ENCODE data around the gene OR8B8.

DNA sequence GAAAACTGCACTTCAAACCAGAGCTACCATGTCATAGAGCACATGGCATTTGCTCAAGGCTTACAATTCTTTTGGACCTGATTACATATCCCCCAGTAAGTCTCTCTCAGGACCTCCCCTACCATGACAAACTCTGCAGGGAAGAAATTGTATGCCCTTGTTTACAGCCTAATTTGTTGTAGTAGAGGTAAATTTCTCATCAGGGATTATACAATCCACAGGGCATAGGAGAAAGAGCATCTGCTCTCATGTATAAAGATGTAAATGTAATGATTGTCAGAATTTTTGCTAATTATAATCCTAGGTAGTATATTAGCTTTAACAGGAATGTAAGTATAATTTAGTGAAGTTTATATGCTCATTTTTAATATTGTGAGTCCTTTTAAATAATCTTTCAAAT is 46.6 kb downstream of the OR8B8 start, which contains the start of gene OR8B3:
- TF ChIP-seq EZH2 (IDR thresholded peaks at IDR 0.05; ENCODE audit: borderline replicate concordance, insufficient read depth, low read length, poor library complexity, severe bottlenecking), result no peak
- no peak for TF ChIP-seq SMC3 (conservative IDR thresholded peaks at IDR 0.05; ENCODE audit: poor library complexity)
- TF ChIP-seq, protein P1, sequence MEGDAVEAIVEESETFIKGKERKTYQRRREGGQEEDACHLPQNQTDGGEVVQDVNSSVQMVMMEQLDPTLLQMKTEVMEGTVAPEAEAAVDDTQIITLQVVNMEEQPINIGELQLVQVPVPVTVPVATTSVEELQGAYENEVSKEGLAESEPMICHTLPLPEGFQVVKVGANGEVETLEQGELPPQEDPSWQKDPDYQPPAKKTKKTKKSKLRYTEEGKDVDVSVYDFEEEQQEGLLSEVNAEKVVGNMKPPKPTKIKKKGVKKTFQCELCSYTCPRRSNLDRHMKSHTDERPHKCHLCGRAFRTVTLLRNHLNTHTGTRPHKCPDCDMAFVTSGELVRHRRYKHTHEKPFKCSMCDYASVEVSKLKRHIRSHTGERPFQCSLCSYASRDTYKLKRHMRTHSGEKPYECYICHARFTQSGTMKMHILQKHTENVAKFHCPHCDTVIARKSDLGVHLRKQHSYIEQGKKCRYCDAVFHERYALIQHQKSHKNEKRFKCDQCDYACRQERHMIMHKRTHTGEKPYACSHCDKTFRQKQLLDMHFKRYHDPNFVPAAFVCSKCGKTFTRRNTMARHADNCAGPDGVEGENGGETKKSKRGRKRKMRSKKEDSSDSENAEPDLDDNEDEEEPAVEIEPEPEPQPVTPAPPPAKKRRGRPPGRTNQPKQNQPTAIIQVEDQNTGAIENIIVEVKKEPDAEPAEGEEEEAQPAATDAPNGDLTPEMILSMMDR (IDR thresholded peaks at IDR 0.05; ENCODE audit: poor library complexity, severe bottlenecking), result no peak
- TF ChIP-seq POLR2AphosphoS5 (IDR thresholded peaks at IDR 0.05), result no peak
- no peak for TF ChIP-seq EP300 (conservative IDR thresholded peaks at IDR 0.05; ENCODE audit: poor library complexity, severe bottlenecking)
- no peak for TF ChIP-seq RAD21 (conservative IDR thresholded peaks at IDR 0.05)
- no peak for TF ChIP-seq MXI1 (conservative IDR thresholded peaks at IDR 0.05; ENCODE audit: poor library complexity, severe bottlenecking)
